H1 (cell line): Measurements from ENCODE around the gene APLP2. TPM values are rescaled to one million over a fixed set of nuclear protein-coding genes. Genes with fewer than 3 reads are reported as not detected.

Source experiments
- CHD7 ChIP-seq: fragments of 300-600 bp; sonication (generic); IDR thresholded peaks from 2 replicates; pipeline ENCODE4 v1.7.1; 2012; ENCODE audit warnings: low read length, moderate library complexity, mild to moderate bottlenecking, inconsistent platforms; ENCODE audit not compliant: insufficient replicate concordance
- KDM1A ChIP-seq: fragments of 200-600, 300-600 bp; sonication (generic); IDR thresholded peaks from 2 replicates; pipeline ENCODE4 v1.7.1; 2016; ENCODE audit warnings: mild to moderate bottlenecking, low read length, borderline replicate concordance
- POLR2A ChIP-seq, 2 experiments: IDR thresholded peaks; 1 replicate in 1 of 2; 2 replicates in 1 of 2; pipeline ENCODE4 v1.6.1; 2011; ENCODE audit warnings: low read depth in 2 of 2, low read length in 2 of 2, mild to moderate bottlenecking in 2 of 2; ENCODE audit errors: control extremely low read depth in 1 of 2
- polyA plus RNA-seq, 7 experiments: library from polyadenylated mRNA; depleted of rRNA in 3 of 7; stranded (reverse) in 5 of 7; unstranded in 2 of 7; fragments of >200 nt in 5 of 7; fragments of 200-250 nt in 2 of 7; gene quantifications; 1 replicate in 5 of 7; 2 replicates in 1 of 7; 4 replicates in 1 of 7; pipeline versions ENCODE4 v1.2.1 to v1.2.3, GENCODE V29; 2011 to 2013; ENCODE audit warnings: missing spikeins in 2 of 7, mixed read lengths in 2 of 7
- total RNA-seq: library from RNA; stranded (reverse); fragmentation: NEBNext Ultra II Directional; extraction: Animal tissue kit (Norgen Biotek cat#: 25700); gene quantifications from 2 replicates; pipeline ENCODE4 v1.2.1, GENCODE V29; 2021

Gene APLP2
- total and polyA plus RNA-seq, 2 of the 8 experiments (the other 6 are each of a cell fraction or from before 2014, with no cell fraction given): 222 to 315 TPM

- no peak for TF ChIP-seq CHD7
- no peak for TF ChIP-seq POLR2A (IDR thresholded peaks at IDR 0.05; ENCODE audit: control extremely low read depth in 1 of 2, low read depth in 2 of 2, low read length in 2 of 2)
- no peak for TF ChIP-seq KDM1A
- TF ChIP-seq, all 59 proteins: peak for 2
Measured at GRCh38 chr11:130032931-130033330, 36.8 kb upstream of the APLP2 start (continued).
